H9 (cell line): ENCODE data around the gene DEFB112. TPM values are rescaled to one million over a fixed set of nuclear protein-coding genes. Genes with fewer than 3 reads are reported as not detected.

Experiments
- DNase-seq: peaks from one replicate; pipeline ENCODE4 v3.0.0-alpha.2; 2017
- H2AFZ ChIP-seq: one replicate; pipeline ENCODE4 v1.6.1; 2013; ENCODE audit warnings: mild to moderate bottlenecking, low read length, control low read depth, moderate library complexity
- H2AK5ac ChIP-seq: 2 replicates; pipeline ENCODE4 v1.6.1; 2013; ENCODE audit warnings: low read length, control low read depth, mixed read lengths; ENCODE audit not compliant: insufficient read length
- H2BK120ac ChIP-seq: one replicate; pipeline ENCODE4 v1.6.1; 2013; ENCODE audit warnings: low read depth, mild to moderate bottlenecking, low read length, control low read depth, inconsistent platforms; ENCODE audit not compliant: poor library complexity, severe bottlenecking
- H2BK12ac ChIP-seq: 2 replicates; pipeline ENCODE4 v1.6.1; 2013; ENCODE audit warnings: low read length, control low read depth, mixed read lengths, low read depth; ENCODE audit not compliant: insufficient read length
- H2BK15ac ChIP-seq: 2 replicates; pipeline ENCODE4 v1.6.1; 2013; ENCODE audit warnings: low read depth, low read length, control low read depth
- H2BK20ac ChIP-seq: one replicate; pipeline ENCODE4 v1.6.1; 2013; ENCODE audit warnings: low read depth, mild to moderate bottlenecking, low read length, control low read depth, inconsistent platforms; ENCODE audit not compliant: poor library complexity, severe bottlenecking
- H2BK5ac ChIP-seq: 2 replicates; pipeline ENCODE4 v1.6.1; 2013; ENCODE audit warnings: low read length, control low read depth, mixed read lengths; ENCODE audit not compliant: insufficient read length
- H3K14ac ChIP-seq: 2 replicates; pipeline ENCODE4 v1.6.1; 2013; ENCODE audit warnings: low read length, control low read depth; ENCODE audit not compliant: insufficient read depth
- H3K18ac ChIP-seq: 2 replicates; pipeline ENCODE4 v1.6.1; 2013; ENCODE audit warnings: low read depth, mild to moderate bottlenecking, mixed read lengths, low read length, control low read depth; ENCODE audit not compliant: insufficient read length
- H3K23ac ChIP-seq: 2 replicates; pipeline ENCODE4 v1.6.1; 2013; ENCODE audit warnings: low read length, control low read depth, mixed read lengths, low read depth; ENCODE audit not compliant: insufficient read length
- H3K23me2 ChIP-seq: 2 replicates; pipeline ENCODE4 v1.6.1; 2013; ENCODE audit warnings: low read depth, mild to moderate bottlenecking, mixed read lengths, low read length, control low read depth; ENCODE audit not compliant: insufficient read length, poor library complexity, severe bottlenecking
- H3K27ac ChIP-seq: 2 replicates; pipeline ENCODE4 v1.5.1; 2013; ENCODE audit warnings: low read length, control low read depth, mixed read lengths, low read depth; ENCODE audit not compliant: insufficient read length
- H3K27me3 ChIP-seq: 2 replicates; pipeline ENCODE4 v1.6.1; 2013; ENCODE audit warnings: low read length, control low read depth, inconsistent platforms; ENCODE audit not compliant: insufficient read depth
- H3K4ac ChIP-seq: 2 replicates; pipeline ENCODE4 v1.6.1; 2013; ENCODE audit warnings: low read depth, mild to moderate bottlenecking, control low read depth, inconsistent platforms, low read length, moderate library complexity
- H3K4me1 ChIP-seq: 2 replicates; pipeline ENCODE4 v1.6.1; 2013; ENCODE audit warnings: low read length, control low read depth, inconsistent platforms; ENCODE audit not compliant: insufficient read depth
- H3K4me2 ChIP-seq: 2 replicates; pipeline ENCODE4 v1.6.1; 2013; ENCODE audit warnings: low read length, control low read depth, mixed read lengths; ENCODE audit not compliant: insufficient read length, insufficient read depth
- H3K56ac ChIP-seq: 2 replicates; pipeline ENCODE4 v1.6.1; 2013; ENCODE audit warnings: low read depth, mild to moderate bottlenecking, mixed read lengths, low read length, control low read depth; ENCODE audit not compliant: insufficient read length
- H3K79me1 ChIP-seq: 2 replicates; pipeline ENCODE4 v1.6.1; 2013; ENCODE audit warnings: low read depth, mild to moderate bottlenecking, moderate library complexity, low read length, control low read depth, inconsistent platforms; ENCODE audit not compliant: insufficient read depth, poor library complexity, severe bottlenecking
- H3K79me2 ChIP-seq: 2 replicates; pipeline ENCODE4 v1.6.1; 2013; ENCODE audit warnings: low read length, control low read depth, inconsistent platforms; ENCODE audit not compliant: insufficient read depth
- H3K9ac ChIP-seq: 2 replicates; pipeline ENCODE4 v1.6.1; 2013; ENCODE audit warnings: low read length, control low read depth, mixed read lengths; ENCODE audit not compliant: insufficient read length; ENCODE audit errors: extremely low read depth
- H3K9me3 ChIP-seq: one replicate; pipeline ENCODE4 v1.6.1; 2013; ENCODE audit warnings: low read depth, low read length, inconsistent platforms; ENCODE audit not compliant: control insufficient read depth
- H3T11ph ChIP-seq: one replicate; pipeline ENCODE4 v1.6.1; 2013; ENCODE audit warnings: mild to moderate bottlenecking, low read length, control low read depth, inconsistent platforms
- H4K20me1 ChIP-seq: one replicate; pipeline ENCODE4 v1.6.1; 2013; ENCODE audit not compliant: control insufficient read depth, insufficient read length, insufficient read depth
- H4K5ac ChIP-seq: 2 replicates; pipeline ENCODE4 v1.6.1; 2013; ENCODE audit warnings: low read depth, mild to moderate bottlenecking, mixed read lengths, low read length, control low read depth; ENCODE audit not compliant: insufficient read length
- H4K8ac ChIP-seq: replicated peaks from 2 replicates; pipeline ENCODE4 v1.6.1; 2013; ENCODE audit warnings: low read length, control low read depth, mixed read lengths, low read depth; ENCODE audit not compliant: insufficient read length
- H4K91ac ChIP-seq: 2 replicates; pipeline ENCODE4 v1.6.1; 2013; ENCODE audit warnings: low read depth, mild to moderate bottlenecking, moderate library complexity, mixed read lengths, low read length, control low read depth; ENCODE audit not compliant: insufficient read length
- H3K27ac Mint-ChIP-seq, 3 experiments: 2 replicates in 2 of 3; 3 replicates in 1 of 3; pipeline ENCODE4 v1.8.0; 2020 to 2021; ENCODE audit warnings: mixed read lengths in 3 of 3, mild to moderate bottlenecking in 1 of 3, moderate library complexity in 1 of 3
- H3K27me3 Mint-ChIP-seq: 2 replicates; pipeline ENCODE4 v1.8.0; 2021; ENCODE audit warnings: low read depth, mild to moderate bottlenecking, moderate library complexity, mixed read lengths
- H3K36me3 Mint-ChIP-seq, 3 experiments: 2 replicates in 2 of 3; 3 replicates in 1 of 3; pipeline ENCODE4 v1.8.0; 2020 to 2021; ENCODE audit warnings: low read depth in 3 of 3, mixed read lengths in 3 of 3; ENCODE audit not compliant: insufficient read depth in 1 of 3
- H3K4me1 Mint-ChIP-seq, 2 experiments: 2 replicates each; pipeline ENCODE4 v1.8.0; 2020; ENCODE audit warnings: mixed read lengths in 2 of 2
- H3K4me3 Mint-ChIP-seq, 2 experiments: 2 replicates in 1 of 2; 3 replicates in 1 of 2; pipeline ENCODE4 v1.8.0; 2020 to 2021; ENCODE audit warnings: mild to moderate bottlenecking in 2 of 2, mixed read lengths in 2 of 2, moderate library complexity in 1 of 2
- H3K9me3 Mint-ChIP-seq, 2 experiments: 2 replicates in 1 of 2; 3 replicates in 1 of 2; pipeline ENCODE4 v1.8.0; 2020; ENCODE audit warnings: mild to moderate bottlenecking in 2 of 2, mixed read lengths in 2 of 2, moderate library complexity in 1 of 2
- WGBS: extraction: QIAGEN DNeasy Blood & Tissue Kit; methylation state at CpG from one replicate; pipeline ENCODE4 v1.1.7; 2013; ENCODE audit warnings: missing lambda C conversion rate, low lambda C conversion rate, mixed read lengths; ENCODE audit not compliant: insufficient read length; ENCODE audit errors: extremely low coverage; 5-methylcytosine and 5-hydroxymethylcytosine counted together
- total RNA-seq: library from RNA; stranded (reverse); gene quantifications from 2 replicates; pipeline ENCODE4 v1.2.1, GENCODE V29; 2021
- TF ChIP-seq, protein P1 (sequence below): fragments of 200-600 bp; sonication (generic); conservative IDR thresholded peaks from 3 replicates; pipeline ENCODE4 v1.8.0; 2021; ENCODE audit warnings: antibody characterized with exemption, mild to moderate bottlenecking

Gene DEFB112
- total RNA-seq, 1 experiment from 2014 or later = not detected

DNA sequence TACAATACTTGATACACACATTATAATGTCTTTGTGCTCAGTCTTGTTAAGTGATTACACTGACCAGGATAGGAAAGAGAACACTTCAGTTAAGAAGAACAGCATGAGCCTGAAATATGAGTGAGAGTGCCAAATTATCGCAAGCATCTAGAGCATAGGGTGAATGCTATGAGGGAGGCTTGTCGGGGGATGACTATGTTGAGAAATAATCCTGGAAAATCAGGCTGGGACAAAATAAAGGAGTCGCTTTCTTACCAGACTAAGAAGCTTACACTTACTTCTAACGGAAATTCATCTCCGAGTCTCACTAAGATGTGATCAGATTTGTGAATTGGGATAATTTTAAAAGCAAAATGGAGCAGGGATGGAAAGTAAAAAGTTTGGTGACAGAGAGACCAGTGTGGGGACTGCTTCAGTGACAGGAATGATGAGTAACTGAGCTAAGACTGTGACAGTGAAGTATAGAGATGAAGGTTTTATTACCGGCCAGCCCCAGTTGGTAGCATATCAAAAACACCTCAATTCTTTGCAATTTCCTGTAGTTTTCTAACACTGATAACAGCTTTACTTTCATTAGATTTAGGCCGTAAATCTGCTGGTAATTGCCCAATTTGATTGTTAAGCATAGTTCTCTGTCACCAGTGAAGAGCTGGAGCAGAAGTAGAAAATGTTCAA is 48.4 kb upstream of the DEFB112 start:
- Histone ChIP-seq H4K8ac (peak overlapping the region; percentile 63), H4K20me1 (no peaks in the 10 kb centered on the region), H2BK15ac (no peak overlapping the region), H4K91ac (no peak overlapping the region), H3T11ph (no peak overlapping the region), H3K14ac (no peak overlapping the region), H3K4me1 (no peaks in the 10 kb centered on the region), H3K23ac (no peak overlapping the region), H2BK5ac (no peak overlapping the region), H3K79me2 (no peaks in the 10 kb centered on the region), H2AK5ac (no peak overlapping the region), H3K27me3 (no peaks in the 10 kb centered on the region), H3K9ac (no peak overlapping the region), H2BK120ac (no peak overlapping the region), H2AFZ (no peak overlapping the region), H3K23me2 (no peaks in the 10 kb centered on the region), H3K18ac (no peak overlapping the region), H2BK12ac (no peak overlapping the region), H3K79me1 (no peaks in the 10 kb centered on the region), H3K56ac (no peak overlapping the region), H4K5ac (no peak overlapping the region), H3K27ac (no peak overlapping the region), H3K9me3 (no peaks in the 10 kb centered on the region), H3K4me2 (no peak overlapping the region), H3K4ac (no peak overlapping the region), H2BK20ac (no peak overlapping the region)
- Mint-ChIP-seq H3K27me3 (peaks cover 1% of the 10 kb centered on the region; the same call in 1 of the 2 replicates), H3K27ac (peak overlapping the region in 1 of 3 experiments; percentile 39; a peak in 1 of 7 replicates), H3K4me3 (no peak overlapping the region), H3K4me1 (no peaks in the 10 kb centered on the region), H3K9me3 (no peaks in the 10 kb centered on the region), H3K36me3 (no peaks in the 10 kb centered on the region; a peak in 1 of 7 replicates)
- WGBS = no CpG with 5 or more reads among the region's 7 CpGs
- no peak for DNase-seq
- TF ChIP-seq, protein P1, sequence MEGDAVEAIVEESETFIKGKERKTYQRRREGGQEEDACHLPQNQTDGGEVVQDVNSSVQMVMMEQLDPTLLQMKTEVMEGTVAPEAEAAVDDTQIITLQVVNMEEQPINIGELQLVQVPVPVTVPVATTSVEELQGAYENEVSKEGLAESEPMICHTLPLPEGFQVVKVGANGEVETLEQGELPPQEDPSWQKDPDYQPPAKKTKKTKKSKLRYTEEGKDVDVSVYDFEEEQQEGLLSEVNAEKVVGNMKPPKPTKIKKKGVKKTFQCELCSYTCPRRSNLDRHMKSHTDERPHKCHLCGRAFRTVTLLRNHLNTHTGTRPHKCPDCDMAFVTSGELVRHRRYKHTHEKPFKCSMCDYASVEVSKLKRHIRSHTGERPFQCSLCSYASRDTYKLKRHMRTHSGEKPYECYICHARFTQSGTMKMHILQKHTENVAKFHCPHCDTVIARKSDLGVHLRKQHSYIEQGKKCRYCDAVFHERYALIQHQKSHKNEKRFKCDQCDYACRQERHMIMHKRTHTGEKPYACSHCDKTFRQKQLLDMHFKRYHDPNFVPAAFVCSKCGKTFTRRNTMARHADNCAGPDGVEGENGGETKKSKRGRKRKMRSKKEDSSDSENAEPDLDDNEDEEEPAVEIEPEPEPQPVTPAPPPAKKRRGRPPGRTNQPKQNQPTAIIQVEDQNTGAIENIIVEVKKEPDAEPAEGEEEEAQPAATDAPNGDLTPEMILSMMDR = no peak
